Sigmoid colon (tissue), 4 donors: ENCODE data around the gene VMO1.

ENCODE experiments used
- EP300 ChIP-seq, 4 donors: sonication (generic); formaldehyde crosslinking; IDR thresholded peaks; one replicate each; pipeline ENCODE4 v1.6.1; 2017; ENCODE audit warnings: antibody characterized with exemption in 4 of 4
- POLR2A ChIP-seq, 2 donors: fragments of 450-650 bp; IDR thresholded peaks; one replicate each; pipeline ENCODE4 v1.6.1; 2016; ENCODE audit warnings: antibody characterized with exemption in 2 of 2, mild to moderate bottlenecking in 2 of 2, moderate library complexity in 2 of 2
- TF ChIP-seq, protein P1 (sequence below), 4 experiments: fragments of 450-650 bp in 3 of 4; fragments of 200-600 bp in 1 of 4; IDR thresholded peaks; one replicate each; pipeline ENCODE4 v1.5.1; 2016 to 2019; ENCODE audit warnings: antibody characterized with exemption in 4 of 4, mild to moderate bottlenecking in 3 of 4, moderate library complexity in 2 of 4

DNA sequence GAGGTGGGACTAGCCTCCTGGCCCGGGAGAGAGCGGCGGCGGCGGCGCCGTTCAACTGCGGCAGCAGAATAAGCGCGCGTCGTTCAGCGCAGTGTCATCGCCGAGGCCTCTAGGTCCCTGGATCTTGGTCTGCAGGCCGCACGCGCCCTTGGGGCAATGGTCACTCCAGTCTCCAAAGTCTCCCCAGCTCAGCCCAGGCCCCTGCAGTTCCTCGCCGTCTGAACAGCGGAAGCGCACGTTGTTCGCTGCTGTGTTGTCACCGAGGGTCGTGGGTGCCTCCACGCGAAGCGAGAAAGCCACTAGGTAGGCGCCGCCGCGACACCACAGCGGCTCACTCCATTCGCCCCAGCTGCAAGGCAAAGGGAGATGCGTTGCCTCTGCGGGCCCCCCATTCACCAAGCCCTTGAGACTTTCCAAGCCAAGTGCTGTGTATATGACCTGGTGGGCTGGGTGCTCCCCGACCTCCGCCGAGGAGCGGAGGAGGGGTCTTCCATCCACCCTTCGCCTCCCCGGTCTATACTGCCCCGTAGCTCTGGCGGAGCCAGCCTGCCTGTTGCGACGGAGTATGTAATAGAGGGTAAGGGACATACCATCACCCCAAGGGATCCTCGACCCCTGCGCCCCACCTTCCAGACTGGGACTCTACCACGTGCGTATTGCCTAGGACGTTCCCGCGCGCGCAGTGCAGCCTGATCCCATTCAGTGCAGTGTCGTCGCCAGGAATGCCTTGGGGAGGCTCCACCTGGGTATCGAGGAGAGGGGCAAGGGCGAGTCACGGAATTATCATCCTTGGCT is 656 bp downstream of the VMO1 start:
- TF ChIP-seq, protein P1, sequence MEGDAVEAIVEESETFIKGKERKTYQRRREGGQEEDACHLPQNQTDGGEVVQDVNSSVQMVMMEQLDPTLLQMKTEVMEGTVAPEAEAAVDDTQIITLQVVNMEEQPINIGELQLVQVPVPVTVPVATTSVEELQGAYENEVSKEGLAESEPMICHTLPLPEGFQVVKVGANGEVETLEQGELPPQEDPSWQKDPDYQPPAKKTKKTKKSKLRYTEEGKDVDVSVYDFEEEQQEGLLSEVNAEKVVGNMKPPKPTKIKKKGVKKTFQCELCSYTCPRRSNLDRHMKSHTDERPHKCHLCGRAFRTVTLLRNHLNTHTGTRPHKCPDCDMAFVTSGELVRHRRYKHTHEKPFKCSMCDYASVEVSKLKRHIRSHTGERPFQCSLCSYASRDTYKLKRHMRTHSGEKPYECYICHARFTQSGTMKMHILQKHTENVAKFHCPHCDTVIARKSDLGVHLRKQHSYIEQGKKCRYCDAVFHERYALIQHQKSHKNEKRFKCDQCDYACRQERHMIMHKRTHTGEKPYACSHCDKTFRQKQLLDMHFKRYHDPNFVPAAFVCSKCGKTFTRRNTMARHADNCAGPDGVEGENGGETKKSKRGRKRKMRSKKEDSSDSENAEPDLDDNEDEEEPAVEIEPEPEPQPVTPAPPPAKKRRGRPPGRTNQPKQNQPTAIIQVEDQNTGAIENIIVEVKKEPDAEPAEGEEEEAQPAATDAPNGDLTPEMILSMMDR (IDR thresholded peaks at IDR 0.05) = no peak
- TF ChIP-seq POLR2A (IDR thresholded peaks at IDR 0.05) (no peak), EP300 (IDR thresholded peaks at IDR 0.05) (no peak)
